ENCODE results near the gene MUS81. TPM values are rescaled to one million over a fixed set of nuclear protein-coding genes. Genes with fewer than 3 reads are reported as not detected.
"Not testable (repeated sequence)": the region's sequence is repeated elsewhere in the genome, so short reads cannot be mapped to it uniquely, and the experiment has no call there.

The MUS81 gene
- total RNA-seq, 1 donor from 2014 or later: 71.8 TPM

DNA sequence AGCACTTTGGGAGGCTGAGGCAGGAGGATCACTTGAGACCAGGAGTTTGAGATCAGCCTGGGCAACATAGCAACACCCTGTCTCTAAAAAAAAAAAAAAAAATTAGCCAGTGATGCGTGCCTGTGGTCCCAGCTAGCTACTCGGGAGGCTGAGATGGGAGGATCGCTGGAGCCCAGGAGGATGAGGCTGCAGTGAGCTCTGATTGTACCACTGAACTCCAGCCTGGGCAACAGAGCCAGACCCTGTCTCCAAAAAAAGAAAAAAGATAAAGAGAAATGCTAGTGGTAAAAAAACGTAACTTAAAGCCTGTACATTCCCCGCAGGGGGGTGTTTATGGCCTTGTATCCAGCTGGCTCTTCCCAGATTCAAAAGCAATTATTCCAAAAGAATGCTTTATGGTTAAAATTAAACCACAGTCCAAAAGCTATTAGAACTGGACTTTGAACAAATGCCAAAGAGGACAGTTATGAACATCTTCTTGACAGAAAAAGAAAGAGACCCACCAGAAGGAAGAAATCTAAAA, 42.9 kb upstream of the MUS81 start:
- H3K4me3 ChIP-seq (ENCODE audit: low read depth, low read length): peak overlapping the region; percentile 64
- DNase-seq (ENCODE audit: low read depth): no peak
- TF ChIP-seq CTCF (conservative IDR thresholded peaks at IDR 0.05; ENCODE audit: low read depth, low read length): no peak

DNA sequence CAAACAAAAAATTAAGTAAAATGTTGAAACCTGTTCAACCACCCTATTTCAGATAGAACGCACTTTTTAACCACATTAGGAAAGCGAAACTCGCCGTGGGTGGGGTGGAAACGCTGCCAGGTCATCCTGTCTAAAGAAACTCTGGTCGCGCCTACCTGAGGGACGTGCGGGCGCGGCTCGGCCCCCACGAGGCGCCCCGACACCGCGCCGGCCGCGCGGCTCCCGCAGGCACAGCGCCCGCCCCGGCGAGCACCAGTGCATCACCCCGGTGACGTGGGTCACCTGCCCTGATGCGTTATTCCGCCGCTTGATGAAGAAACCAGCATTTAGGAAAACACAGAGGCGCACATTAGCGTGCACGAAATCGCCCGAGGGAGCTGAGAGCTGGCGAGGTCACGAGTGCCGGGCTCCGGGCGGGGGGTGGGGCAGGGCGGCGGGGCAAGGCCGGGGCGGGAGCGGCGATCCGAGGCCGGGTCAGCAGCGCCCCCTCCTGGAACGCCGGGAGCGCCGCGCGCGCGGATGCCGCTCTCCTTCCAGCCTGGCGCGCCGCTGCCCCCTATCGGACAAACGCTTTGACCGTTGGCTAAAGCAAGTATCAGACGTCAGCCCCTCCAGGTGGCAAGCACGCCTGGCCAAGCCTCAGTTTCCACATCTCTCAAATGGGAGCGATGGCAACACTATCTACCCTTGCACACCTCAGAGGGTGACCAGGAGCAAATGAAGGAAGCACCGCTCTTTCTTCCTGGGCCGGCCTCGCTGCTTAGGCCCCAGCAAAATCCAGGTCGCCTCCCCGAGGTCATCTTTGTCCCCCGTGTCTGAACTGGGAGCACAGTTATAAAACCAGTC, 42.2 kb upstream of the MUS81 start:
- DNase-seq (ENCODE audit: low read depth): no peak
- TF ChIP-seq CTCF (conservative IDR thresholded peaks at IDR 0.05; ENCODE audit: low read depth, low read length): peak; percentile 91
- peak overlapping the region; percentile 64 for H3K4me3 ChIP-seq (ENCODE audit: low read depth, low read length)

DNA sequence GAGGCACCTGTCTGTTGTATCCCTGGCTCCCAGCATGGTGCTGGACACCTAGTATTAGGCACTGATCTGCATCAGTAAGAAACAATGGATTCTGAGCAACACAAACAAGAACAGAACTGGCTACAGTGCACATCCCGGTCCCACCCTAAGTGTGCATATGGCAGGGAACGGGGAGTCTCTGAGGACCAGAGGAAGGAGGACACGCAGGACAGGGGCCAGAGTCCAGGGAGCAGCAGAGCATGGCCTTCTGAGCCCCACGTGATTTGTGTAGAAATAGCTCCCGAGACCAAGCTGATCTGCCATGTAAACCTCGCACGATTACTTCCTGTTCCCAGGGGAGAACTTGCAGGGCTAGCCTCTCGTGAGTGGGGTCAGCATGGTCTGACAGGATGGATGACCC, 39.1 kb upstream of the MUS81 start:
- DNase-seq (ENCODE audit: low read depth): no peak
- TF ChIP-seq CTCF (conservative IDR thresholded peaks at IDR 0.05; ENCODE audit: low read depth, low read length): no peak
- no peak overlapping the region for H3K4me3 ChIP-seq (ENCODE audit: low read depth, low read length)

DNA sequence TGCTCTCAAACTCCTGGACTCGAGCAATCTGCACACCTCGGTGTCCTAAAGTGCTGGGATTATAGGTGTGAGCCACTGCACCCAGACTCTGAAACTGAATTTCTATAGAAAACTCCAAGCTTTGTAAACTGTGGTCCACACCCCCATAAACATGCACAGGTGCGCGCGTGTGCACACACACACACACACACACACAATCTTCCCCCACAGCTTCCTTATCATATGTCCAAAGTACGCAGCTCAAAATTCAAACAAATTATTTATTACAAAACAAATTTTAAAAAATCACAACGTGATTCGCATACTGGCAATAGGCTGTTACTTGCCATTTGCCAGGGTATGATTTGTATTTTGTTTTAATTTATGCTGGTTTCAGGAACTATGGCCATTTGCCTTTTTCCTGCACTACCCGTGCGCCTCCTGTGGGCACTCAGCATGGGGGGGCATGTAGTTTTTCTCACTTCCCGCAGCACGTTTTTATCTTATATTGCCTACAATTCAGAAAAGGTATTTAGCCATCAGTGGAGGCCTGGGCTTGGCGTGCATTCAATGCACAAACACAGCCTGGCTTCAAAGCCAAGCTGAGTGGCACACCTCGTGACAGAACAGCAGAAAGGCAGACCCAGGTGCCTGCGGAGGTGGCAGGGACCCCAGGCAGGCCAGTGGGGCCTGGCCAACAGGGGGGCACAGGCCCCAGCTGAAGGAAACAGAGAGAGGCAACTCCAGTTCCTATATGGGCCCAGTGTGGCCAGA, 37.3 kb upstream of the MUS81 start:
- no peak overlapping the region for H3K4me3 ChIP-seq (ENCODE audit: low read depth, low read length)
- TF ChIP-seq CTCF (conservative IDR thresholded peaks at IDR 0.05; ENCODE audit: low read depth, low read length): no peak
- no peak for DNase-seq (ENCODE audit: low read depth)

DNA sequence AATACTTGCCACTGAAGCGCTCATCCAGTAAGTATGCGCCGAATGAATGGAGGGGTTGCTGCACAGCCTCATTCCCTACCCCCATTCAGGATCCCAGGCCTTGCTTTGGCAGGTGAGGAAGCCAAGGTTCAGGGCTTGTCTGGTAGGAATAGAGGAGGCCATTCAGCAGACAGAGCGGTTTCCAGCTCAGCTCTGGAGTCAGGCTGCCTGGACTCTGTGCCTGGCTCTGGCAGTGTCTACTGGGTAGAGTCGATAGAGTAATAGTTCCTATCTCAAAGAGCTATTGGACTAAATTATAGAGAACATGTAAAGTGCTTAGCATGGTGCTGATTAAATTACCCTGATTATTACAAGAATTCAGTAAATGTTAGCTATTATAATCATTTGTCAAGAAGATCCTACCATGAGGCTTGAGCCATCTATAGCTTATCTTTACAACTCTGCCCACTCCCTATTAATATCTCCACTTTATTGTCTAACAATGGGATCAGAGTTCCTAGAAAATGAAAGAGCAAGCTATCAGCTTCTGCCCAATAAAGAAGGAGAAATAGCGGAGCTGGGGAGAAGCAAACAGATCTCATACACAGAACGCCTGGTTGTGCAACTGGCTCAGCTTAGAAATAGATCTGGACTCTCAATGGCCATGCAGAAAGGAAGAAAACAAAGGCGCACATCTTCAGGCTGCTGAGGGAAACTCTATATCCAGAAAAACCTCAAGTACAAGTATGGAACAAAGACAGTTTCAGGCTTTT, 33.1 kb upstream of the MUS81 start:
- TF ChIP-seq CTCF (conservative IDR thresholded peaks at IDR 0.05; ENCODE audit: low read depth, low read length): no peak
- no peak for DNase-seq (ENCODE audit: low read depth)
- H3K4me3 ChIP-seq (ENCODE audit: low read depth, low read length): no peak overlapping the region

GRCh38 chr11:65829459-65829858, 30.8 kb upstream of the MUS81 start:
- no peak for TF ChIP-seq CTCF (conservative IDR thresholded peaks at IDR 0.05; ENCODE audit: low read depth, low read length)
- H3K4me3 ChIP-seq (ENCODE audit: low read depth, low read length): no peak overlapping the region
- DNase-seq (ENCODE audit: low read depth): no peak

- not testable (repeated sequence) for H3K4me3 ChIP-seq (ENCODE audit: low read depth, low read length); DNase-seq (ENCODE audit: low read depth)
Observed at GRCh38 chr11:65832231-65832630, 28.0 kb upstream of the MUS81 start.
